ENCODE measurements around the gene HHIPL1.

HHIPL1 gene

DNA sequence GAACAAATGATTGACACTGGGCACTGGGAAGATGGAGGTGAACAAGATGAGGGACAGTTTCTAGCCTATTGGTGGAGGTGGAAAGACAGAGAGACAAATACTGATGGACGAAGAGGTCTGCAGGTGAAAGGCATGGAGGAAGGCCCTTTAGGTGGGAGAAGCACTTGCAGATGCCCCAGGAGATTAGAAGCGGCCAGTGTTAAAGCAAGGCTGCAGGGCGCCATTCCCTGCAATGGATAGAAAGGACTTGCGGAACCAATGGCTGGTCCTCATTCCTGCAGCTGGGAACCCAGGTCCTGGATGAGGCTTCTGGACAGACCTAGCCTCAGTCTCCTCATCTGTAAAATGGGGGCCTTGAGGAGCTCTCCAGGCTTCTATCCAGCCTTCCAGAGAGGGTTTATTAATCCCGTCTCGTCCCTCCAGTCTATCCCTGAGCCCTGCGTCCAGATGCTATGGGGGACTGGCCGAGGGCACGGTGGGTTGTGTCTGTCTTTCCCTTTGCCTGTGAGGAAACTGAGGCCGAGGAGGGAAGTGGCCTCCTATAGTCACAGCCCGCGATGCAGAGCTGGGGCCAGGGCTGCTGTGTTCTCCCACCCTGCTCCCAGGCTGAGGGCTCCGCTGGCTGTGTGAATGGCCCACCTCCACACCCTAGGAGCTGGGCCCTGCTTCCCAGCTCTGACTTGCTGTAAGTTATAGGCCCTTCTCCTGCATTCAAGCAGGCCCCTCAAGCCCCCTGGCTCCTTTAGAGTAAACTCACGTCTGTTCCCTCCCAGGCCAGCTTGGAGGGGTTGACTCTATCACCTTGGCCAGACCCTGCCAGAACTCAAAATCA is 72.1 kb downstream of the HHIPL1 start:
- TF ChIP-seq POLR2A (IDR thresholded peaks at IDR 0.05; ENCODE audit: low read length) (no peak), GATA1 (IDR thresholded peaks at IDR 0.05; ENCODE audit: low read depth, low read length) (no peak)
- no peak for DNase-seq

DNA sequence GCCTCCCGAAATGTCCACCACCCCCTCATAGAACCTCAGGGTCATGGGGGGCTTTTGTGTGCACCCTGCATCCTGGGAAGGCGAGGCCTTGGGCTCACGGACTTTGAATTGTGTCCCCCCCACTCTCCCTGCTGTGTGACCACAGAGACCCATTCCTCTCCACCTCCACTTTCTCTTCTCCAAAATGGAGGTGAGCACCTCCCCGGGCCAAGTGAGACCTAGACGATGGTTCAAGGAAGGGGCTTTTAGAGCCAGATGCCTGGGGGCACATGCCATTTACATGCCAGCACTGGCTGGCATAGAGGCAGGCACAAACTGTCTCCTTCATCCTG is 72.7 kb downstream of the HHIPL1 start:
- no peak for TF ChIP-seq GATA1 (IDR thresholded peaks at IDR 0.05; ENCODE audit: low read depth, low read length)
- DNase-seq: no peak

DNA sequence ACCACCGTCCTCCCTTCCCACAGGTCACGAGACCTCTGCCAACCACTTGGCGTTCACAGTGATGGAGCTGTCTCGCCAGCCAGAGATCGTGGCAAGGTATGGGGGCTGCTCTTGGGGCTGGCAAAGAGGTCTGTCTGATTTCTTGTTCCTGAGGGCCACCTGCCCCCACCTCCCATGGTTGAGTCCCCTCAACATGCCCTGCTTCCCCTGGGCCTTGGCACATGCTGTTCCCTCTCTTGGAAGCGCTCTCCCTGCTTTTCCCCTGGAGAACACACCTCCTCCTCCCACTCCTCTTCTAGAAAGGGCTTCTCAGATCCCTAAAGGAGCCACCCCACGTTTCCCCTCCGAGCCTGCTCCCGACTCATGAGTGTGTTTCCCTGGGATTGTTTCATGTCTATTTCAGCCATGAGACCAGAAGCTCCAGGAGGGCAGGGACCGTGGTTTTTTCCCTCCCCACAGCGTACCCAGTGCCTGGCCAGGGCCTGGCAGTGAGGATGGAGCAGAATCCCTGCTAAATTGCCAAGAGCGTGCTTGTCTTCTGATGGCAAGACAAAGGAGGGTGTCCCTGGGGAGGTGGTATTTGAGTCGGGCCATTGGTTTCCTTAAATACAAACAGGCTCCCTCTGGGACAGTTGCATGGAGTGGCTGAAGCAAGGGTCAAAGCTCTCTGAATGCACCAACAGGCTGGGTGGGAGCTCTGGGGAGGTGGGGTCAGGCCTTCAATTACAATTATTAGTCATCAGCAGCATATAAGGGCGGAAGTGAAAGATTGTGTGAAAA is 73.3 kb downstream of the HHIPL1 start:
- TF ChIP-seq GATA1 (IDR thresholded peaks at IDR 0.05; ENCODE audit: low read depth, low read length) (no peak), POLR2A (IDR thresholded peaks at IDR 0.05; ENCODE audit: low read length) (no peak)
- no peak for DNase-seq

DNA sequence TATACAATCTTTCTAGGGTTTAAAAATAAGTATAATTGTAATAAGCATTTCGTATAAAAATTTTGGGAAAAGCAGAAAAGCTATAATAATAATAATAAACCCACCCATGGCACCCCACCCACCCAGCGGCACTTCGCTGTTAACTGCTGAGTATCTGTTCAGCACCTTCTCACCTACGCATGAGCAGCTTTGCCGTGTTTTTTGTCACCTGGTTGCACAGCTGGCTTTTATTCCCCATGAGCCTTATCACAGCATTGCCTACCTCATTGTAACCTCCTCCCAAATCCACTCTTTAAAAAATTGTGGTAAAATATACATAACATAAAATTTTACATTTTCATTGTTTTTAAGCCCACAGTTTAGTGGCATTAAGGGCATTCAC is 73.9 kb downstream of the HHIPL1 start:
- DNase-seq: no peak
- TF ChIP-seq POLR2A (IDR thresholded peaks at IDR 0.05; ENCODE audit: low read length): no peak
- TF ChIP-seq GATA1 (IDR thresholded peaks at IDR 0.05; ENCODE audit: low read depth, low read length): no peak

DNA sequence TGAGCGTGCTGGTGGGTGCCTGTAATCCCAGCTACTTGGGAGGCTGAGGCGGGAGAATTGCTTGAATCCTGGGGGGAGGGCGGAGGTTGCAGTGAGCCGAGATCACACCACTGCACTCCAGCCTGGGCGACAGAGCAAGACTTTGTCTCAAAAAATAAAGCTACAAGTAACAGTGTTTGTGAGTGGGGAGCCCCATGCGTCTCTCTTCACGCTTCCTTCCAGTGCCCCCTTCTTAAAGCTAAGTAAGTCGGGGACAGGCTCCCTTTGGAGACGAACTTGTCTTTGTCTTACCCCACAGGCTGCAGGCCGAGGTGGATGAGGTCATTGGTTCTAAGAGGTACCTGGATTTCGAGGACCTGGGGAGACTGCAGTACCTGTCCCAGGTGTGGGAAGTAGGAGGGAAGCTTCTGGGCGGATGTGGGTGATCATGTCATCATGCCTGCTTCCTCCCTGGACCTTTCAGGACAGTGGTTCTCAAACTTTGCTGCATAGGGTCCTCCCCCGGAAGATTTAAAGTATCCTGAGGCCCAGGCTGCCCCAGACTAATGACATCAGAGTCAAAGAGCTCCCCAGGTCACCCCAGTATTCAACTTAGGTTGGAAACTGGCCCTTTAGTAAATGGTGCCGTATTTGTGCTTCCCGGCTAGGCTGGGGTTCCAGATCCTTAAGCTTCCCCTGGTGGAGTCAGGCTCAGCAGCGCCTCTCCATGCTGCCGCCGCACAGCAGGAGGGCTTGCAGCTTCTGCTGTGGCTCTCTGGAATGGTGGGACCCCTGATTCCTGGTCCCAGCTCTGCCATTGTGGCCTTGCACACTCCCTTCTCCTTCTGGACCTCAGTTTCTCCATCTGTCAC is 76.2 kb downstream of the HHIPL1 start:
- TF ChIP-seq POLR2A (IDR thresholded peaks at IDR 0.05; ENCODE audit: low read length) (no peak), GATA1 (IDR thresholded peaks at IDR 0.05; ENCODE audit: low read depth, low read length) (no peak)

DNA sequence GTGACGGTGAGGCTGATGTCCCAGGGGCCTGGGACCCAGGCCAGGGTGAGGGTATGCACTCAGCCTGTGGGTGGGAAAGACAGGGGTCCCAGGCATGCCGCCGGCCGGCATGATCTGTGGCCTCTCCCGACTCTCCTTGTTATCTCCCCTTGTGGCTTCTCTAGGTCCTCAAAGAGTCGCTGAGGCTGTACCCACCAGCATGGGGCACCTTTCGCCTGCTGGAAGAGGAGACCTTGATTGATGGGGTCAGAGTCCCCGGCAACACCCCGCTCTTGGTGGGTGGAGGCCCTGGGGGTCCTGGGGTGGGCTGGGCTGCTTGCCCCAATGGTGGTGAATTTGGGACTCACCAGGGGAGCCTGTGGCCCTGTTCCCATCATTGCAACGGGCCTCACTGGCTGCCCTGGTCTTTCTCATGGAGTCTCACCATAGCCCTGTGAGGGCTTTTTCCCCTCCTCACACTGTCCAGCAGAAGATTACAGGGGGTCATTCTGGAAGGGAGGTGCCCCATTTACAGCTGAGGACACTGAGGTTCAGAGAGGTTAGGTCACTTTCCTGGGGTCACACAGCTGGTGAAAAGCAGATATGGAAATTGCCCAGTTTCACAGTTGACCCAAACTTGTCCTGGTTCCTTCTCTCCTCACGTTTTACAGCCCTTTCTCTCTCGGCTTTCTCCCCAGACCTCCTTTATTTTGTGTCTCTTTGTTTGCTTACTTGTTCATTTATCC is 77.0 kb downstream of the HHIPL1 start:
- DNase-seq: no peak
- no peak for TF ChIP-seq GATA1 (IDR thresholded peaks at IDR 0.05; ENCODE audit: low read depth, low read length)
- TF ChIP-seq POLR2A (IDR thresholded peaks at IDR 0.05; ENCODE audit: low read length): no peak

More for the DNA sequence above, 76.2 kb downstream of the HHIPL1 start:
- DNase-seq: no peak

GRCh38 chr14:99722741-99723140 is 77.8 kb downstream of the HHIPL1 start:
- TF ChIP-seq POLR2A (IDR thresholded peaks at IDR 0.05; ENCODE audit: low read length): no peak
- no peak for TF ChIP-seq GATA1 (IDR thresholded peaks at IDR 0.05; ENCODE audit: low read depth, low read length)

DNA sequence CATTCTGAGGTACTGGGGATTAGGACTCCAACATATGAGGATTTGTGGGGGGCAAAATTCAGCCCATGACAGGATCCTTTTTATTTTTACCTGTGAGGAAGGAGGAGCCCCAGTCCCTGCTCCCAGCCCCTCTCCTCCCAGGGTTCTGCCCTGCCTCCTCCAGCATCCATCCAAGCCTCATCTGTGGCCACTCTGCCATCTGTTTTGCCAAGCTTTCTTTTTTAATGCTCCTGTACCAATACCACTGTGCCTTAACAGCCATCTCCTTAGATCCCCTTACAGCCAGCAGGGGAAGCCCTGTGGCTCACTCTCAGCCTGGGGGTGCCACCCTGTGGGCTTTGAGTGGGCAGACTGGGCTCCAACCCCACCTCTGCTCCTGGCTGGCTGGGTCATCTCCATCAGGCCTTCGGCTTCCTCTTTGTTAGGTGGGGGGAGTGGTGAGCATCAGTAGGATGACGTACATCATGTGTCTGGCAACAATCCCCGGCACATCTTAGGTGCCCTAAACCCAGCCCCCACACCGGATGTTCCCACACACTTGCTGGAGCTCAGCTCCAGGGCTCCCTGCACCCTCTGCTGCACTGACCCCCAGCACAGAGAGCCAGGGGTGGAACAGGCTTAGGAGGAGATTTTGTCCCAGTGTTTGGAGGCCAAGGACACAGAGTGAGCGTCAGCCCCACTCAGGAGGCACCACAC is 79.4 kb downstream of the HHIPL1 start:
- no peak for TF ChIP-seq POLR2A (IDR thresholded peaks at IDR 0.05; ENCODE audit: low read length)
- DNase-seq: no peak

More at GRCh38 chr14:99722741-99723140, 77.8 kb downstream of the HHIPL1 start:
- DNase-seq: no peak

GRCh38 chr14:99724939-99725773 is 80.2 kb downstream of the HHIPL1 start:
- no peak for DNase-seq
- TF ChIP-seq POLR2A (IDR thresholded peaks at IDR 0.05; ENCODE audit: low read length): no peak
- no peak for TF ChIP-seq GATA1 (IDR thresholded peaks at IDR 0.05; ENCODE audit: low read depth, low read length)

GRCh38 chr14:99725774-99726537 is 81.0 kb downstream of the HHIPL1 start:
- DNase-seq: no peak

DNA sequence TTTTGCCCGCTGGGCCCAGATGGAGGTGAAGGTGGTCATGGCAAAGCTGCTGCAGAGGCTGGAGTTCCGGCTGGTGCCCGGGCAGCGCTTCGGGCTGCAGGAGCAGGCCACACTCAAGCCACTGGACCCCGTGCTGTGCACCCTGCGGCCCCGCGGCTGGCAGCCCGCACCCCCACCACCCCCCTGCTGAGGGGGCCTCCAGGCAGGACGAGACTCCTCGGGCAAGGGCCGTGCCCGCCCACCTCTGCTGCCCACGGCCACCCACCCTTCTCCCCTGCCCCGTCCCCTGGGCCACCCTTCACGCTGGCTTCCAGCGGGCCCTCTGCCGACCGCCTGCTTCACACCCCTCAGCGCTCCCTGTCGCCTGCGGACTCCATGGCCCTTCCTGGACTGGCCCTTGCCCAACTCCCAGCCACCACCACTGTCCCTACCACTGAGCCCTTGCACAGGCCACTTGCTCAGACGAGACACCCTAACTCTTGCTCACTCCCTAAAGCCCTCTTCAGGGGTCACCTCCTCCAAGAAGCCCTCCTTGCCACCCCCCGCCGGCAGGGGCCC is 81.7 kb downstream of the HHIPL1 start:
- DNase-seq: no peak
- no peak for TF ChIP-seq GATA1 (IDR thresholded peaks at IDR 0.05; ENCODE audit: low read depth, low read length)
- no peak for TF ChIP-seq POLR2A (IDR thresholded peaks at IDR 0.05; ENCODE audit: low read length)

More at GRCh38 chr14:99725774-99726537, 81.0 kb downstream of the HHIPL1 start:
- TF ChIP-seq GATA1 (IDR thresholded peaks at IDR 0.05; ENCODE audit: low read depth, low read length): no peak
- no peak for TF ChIP-seq POLR2A (IDR thresholded peaks at IDR 0.05; ENCODE audit: low read length)

Measured in erythroblast (primary cell).